Mesenchymal stem cell (in vitro differentiated cells and primary cell): ENCODE results near the gene TRPT1.
A peak's percentile ranks its signal among the peaks of the same experiment; 100 is the strongest.

Experiments used
- DNase-seq: peaks from one replicate; pipeline ENCODE4 v3.0.0-alpha.2; 2013
- H2AFZ ChIP-seq: one replicate; pipeline ENCODE4 v1.6.1; 2013; ENCODE audit warnings: low read depth, mild to moderate bottlenecking, control low read depth, inconsistent platforms, low read length, moderate library complexity
- H2AK5ac ChIP-seq: 2 replicates; pipeline ENCODE4 v1.6.1; 2013; ENCODE audit warnings: low read length, moderate library complexity, mild to moderate bottlenecking, inconsistent platforms; ENCODE audit not compliant: severe bottlenecking
- H2BK120ac ChIP-seq: one replicate; pipeline ENCODE4 v1.6.1; 2013; ENCODE audit warnings: low read depth, mild to moderate bottlenecking, inconsistent platforms, low read length, moderate library complexity
- H2BK12ac ChIP-seq, 2 experiments: one replicate each; pipeline ENCODE4 v1.6.1; 2013; ENCODE audit warnings: inconsistent platforms in 2 of 2, low read length in 2 of 2, mild to moderate bottlenecking in 2 of 2, moderate library complexity in 2 of 2, control low read depth in 1 of 2
- H2BK15ac ChIP-seq: one replicate; pipeline ENCODE4 v1.6.1; 2013; ENCODE audit warnings: mild to moderate bottlenecking, low read depth, inconsistent platforms; ENCODE audit not compliant: poor library complexity, severe bottlenecking
- H2BK5ac ChIP-seq: 2 replicates; pipeline ENCODE4 v1.6.1; 2013; ENCODE audit warnings: low read depth, mild to moderate bottlenecking, low read length, control low read depth, inconsistent platforms; ENCODE audit not compliant: poor library complexity, severe bottlenecking
- H3K14ac ChIP-seq, 2 experiments: one replicate each; pipeline ENCODE4 v1.6.1; 2013; ENCODE audit warnings: inconsistent platforms in 2 of 2, low read length in 2 of 2, control low read depth in 1 of 2, mild to moderate bottlenecking in 1 of 2, moderate library complexity in 1 of 2
- H3K18ac ChIP-seq, 2 experiments: one replicate each; pipeline ENCODE4 v1.6.1; 2013; ENCODE audit warnings: inconsistent platforms in 2 of 2, low read length in 2 of 2, control low read depth in 1 of 2, low read depth in 1 of 2, mild to moderate bottlenecking in 1 of 2
- H3K23ac ChIP-seq, 2 experiments: one replicate each; pipeline ENCODE4 v1.6.1; 2013; ENCODE audit warnings: inconsistent platforms in 2 of 2, low read length in 2 of 2, mild to moderate bottlenecking in 2 of 2, moderate library complexity in 2 of 2, control low read depth in 1 of 2
- H3K27ac ChIP-seq: 2 replicates; pipeline ENCODE4 v1.5.1; 2013; ENCODE audit warnings: mild to moderate bottlenecking, moderate library complexity, low read length, control low read depth, inconsistent platforms; ENCODE audit not compliant: poor library complexity, severe bottlenecking
- H3K27me3 ChIP-seq, 2 experiments: 2 replicates each; pipeline versions ENCODE4 v1.6.1 to v1.7.0; 2013; ENCODE audit warnings: low read length in 2 of 2, mild to moderate bottlenecking in 2 of 2, moderate library complexity in 2 of 2, control low read depth in 1 of 2, inconsistent platforms in 1 of 2; ENCODE audit not compliant: control insufficient read depth in 1 of 2, insufficient read depth in 1 of 2
- H3K36me3 ChIP-seq, 2 experiments: 2 replicates each; pipeline versions ENCODE4 v1.6.1 to v1.7.0; 2013; ENCODE audit warnings: low read length in 2 of 2, control low read depth in 1 of 2, inconsistent platforms in 1 of 2, low read depth in 1 of 2, mild to moderate bottlenecking in 1 of 2; ENCODE audit not compliant: insufficient read depth in 2 of 2, control insufficient read depth in 1 of 2
- H3K4ac ChIP-seq, 2 experiments: one replicate each; pipeline ENCODE4 v1.6.1; 2013; ENCODE audit warnings: inconsistent platforms in 2 of 2, low read length in 2 of 2, mild to moderate bottlenecking in 2 of 2, moderate library complexity in 2 of 2, control low read depth in 1 of 2, low read depth in 1 of 2
- H3K4me1 ChIP-seq: 2 replicates; pipeline ENCODE4 v1.6.1; 2013; ENCODE audit warnings: low read depth, low read length, control low read depth; ENCODE audit not compliant: control insufficient read depth, insufficient read depth
- H3K4me2 ChIP-seq: 2 replicates; pipeline ENCODE4 v1.6.1; 2013; ENCODE audit warnings: low read length, mild to moderate bottlenecking, inconsistent platforms; ENCODE audit not compliant: poor library complexity, severe bottlenecking
- H3K4me3 ChIP-seq, 2 experiments: 2 replicates each; pipeline versions ENCODE4 v1.5.1 to v1.7.0; 2013; ENCODE audit warnings: low read length in 2 of 2, mild to moderate bottlenecking in 2 of 2, control low read depth in 1 of 2, low read depth in 1 of 2; ENCODE audit not compliant: insufficient read depth in 1 of 2
- H3K79me1 ChIP-seq: replicated peaks from 2 replicates; pipeline ENCODE4 v1.6.1; 2013; ENCODE audit warnings: mild to moderate bottlenecking, control low read depth, low read length, inconsistent platforms; ENCODE audit not compliant: poor library complexity, severe bottlenecking
- H3K9ac ChIP-seq: 2 replicates; pipeline ENCODE4 v1.7.0; 2013; ENCODE audit warnings: mild to moderate bottlenecking, low read length, moderate library complexity
- H3K9me3 ChIP-seq: 2 replicates; pipeline ENCODE4 v1.7.0; 2013; ENCODE audit warnings: mild to moderate bottlenecking, low read length; ENCODE audit not compliant: control insufficient read depth
- H4K8ac ChIP-seq: one replicate; pipeline ENCODE4 v1.6.1; 2013; ENCODE audit warnings: inconsistent platforms, mild to moderate bottlenecking, low read length, moderate library complexity
- H4K91ac ChIP-seq: one replicate; pipeline ENCODE4 v1.6.1; 2013; ENCODE audit warnings: mild to moderate bottlenecking, low read length, inconsistent platforms
- WGBS: methylation state at CpG from one replicate; pipeline ENCODE4 v1.1.7; 2013; ENCODE audit warnings: mixed read lengths; 5-methylcytosine and 5-hydroxymethylcytosine counted together

The TRPT1 gene

DNA sequence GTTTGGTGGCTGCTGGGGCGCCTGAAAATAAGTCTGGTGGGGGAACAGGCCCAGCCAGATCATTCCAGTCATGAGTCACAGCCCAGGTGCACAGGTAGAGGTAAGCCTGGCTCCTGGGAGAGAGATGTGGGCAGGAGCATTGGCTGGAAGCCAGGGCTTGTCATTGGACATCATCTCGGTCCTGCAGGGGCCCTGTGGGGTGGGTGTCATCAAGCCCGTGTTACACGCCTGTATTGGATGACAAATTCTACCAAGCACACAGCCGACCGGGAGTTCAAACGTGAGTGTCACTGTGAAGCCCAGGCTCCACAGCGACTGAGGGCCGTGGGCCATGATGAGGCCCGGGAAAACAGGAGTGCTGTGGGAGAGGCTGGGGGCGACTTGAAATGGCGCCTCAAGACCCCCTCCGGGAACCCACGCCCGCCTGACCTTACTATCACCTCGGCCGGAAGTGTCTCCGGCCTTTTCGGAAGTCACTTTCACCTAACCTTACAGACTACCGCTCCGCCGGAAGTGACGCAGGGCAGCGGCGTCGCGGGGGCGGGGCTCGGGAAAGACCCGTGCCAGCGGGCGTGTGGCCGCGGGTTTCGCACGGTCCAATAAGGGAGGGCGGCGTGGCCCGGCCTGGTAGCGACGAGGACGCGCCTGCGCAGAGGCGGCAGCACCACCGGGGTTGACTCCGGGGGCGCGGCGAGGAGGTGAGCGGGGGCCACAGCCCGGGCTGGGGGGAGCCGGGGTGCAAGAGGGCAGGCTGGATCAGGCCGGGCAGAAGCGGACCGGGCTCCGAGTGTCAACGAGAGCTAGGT lies 14.7 kb upstream of the TRPT1 start, which contains the start of gene FKBP2:
Gene FKBP2, plus strand, starts transcription at position 661 of the 806 bp plus-strand sequence. CDS start 1,293 bp downstream, outside the sequence.
- Histone ChIP-seq H2BK120ac (peak within 1 kb of the TSS; percentile 87), H3K18ac (peak within 1 kb of the TSS; percentile 81 to 97), H3K79me1 (peaks cover 22% of the 10 kb centered on the region), H3K27me3 (no peaks in the 10 kb centered on the region), H2BK5ac (peak within 1 kb of the TSS; percentile 54), H2AK5ac (peak within 1 kb of the TSS; percentile 57), H3K4me2 (peak within 1 kb of the TSS; percentile 95), H3K9me3 (no peaks in the 10 kb centered on the region), H2BK12ac (peak within 1 kb of the TSS; percentile 69 to 79), H2BK15ac (peak within 1 kb of the TSS; percentile 99), H3K36me3 (peaks cover 47 to 58% of the 10 kb centered on the region in 2 experiments), H3K4ac (peak within 1 kb of the TSS; percentile 75 to 98), H3K4me1 (peaks cover 40% of the 10 kb centered on the region), H3K23ac (peak within 1 kb of the TSS in 1 of 2 experiments; percentile 10), H3K27ac (peak within 1 kb of the TSS; percentile 88), H4K91ac (peak within 1 kb of the TSS; percentile 83), H3K9ac (peak within 1 kb of the TSS; percentile 94), H4K8ac (peak within 1 kb of the TSS; percentile 93), H2AFZ (peak within 1 kb of the TSS; percentile 78), H3K14ac (peak within 1 kb of the TSS in 1 of 2 experiments; percentile 97), H3K4me3 (peak within 1 kb of the TSS; percentile 78 to 89)
- peak; percentile 97 for DNase-seq
- WGBS: 5% methylated on average over 48 of the region's 58 CpGs

DNA sequence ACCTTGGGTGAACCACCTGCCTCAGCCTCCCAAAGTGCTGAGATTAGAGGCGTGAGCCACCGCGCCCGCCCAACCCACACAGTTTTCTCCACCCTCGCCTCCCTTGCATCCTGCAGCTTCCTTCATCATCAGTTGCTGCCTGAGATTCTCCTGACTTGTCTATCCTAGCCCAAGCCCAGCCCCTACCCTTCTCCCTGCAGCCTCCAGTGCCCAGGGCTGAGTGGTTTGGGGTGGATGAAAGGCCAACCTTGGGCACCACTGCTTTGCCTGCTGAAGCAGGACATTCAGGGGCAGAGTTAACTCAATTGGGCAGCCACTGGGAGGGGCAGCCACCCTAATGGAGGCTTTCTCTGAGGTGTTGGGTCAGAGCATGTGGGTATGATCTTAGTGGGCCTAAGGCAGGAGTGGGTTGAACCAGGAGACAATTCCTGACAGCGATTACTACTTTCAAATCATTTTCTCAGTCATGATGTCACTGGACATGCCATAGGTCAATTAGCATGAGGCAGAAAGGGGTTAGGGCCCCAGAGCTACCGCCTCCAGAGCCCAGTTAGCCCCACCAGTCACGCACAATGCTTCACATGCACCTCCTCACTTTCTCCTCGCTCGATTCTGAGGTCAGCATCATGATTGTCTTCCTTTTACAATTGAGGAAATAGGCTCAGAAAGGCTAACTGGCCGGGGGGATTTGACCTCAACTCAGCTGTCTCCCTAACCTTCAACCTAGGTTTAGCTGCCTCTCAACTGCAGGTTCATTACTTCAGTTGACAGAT lies 13.9 kb upstream of the TRPT1 start:
- H3K4me1 ChIP-seq: peaks cover 40% of the 10 kb centered on the region
- peak overlapping the region; percentile 75 to 83 for H3K4ac ChIP-seq
- H3K23ac ChIP-seq: no peak overlapping the region
- peaks cover 30% of the 10 kb centered on the region for H3K79me1 ChIP-seq
- peak overlapping the region; percentile 9 for H3K27ac ChIP-seq
- H3K4me3 ChIP-seq: peak overlapping the region in 1 of 2 experiments; percentile 85
- peak overlapping the region; percentile 83 for H2BK15ac ChIP-seq
- H2BK120ac ChIP-seq: peak overlapping the region; percentile 87
- no peak overlapping the region for H3K14ac ChIP-seq
- H3K36me3 ChIP-seq: peaks cover 49 to 53% of the 10 kb centered on the region in 2 experiments
- DNase-seq: peak; percentile 16
- peak overlapping the region; percentile 57 for H2AK5ac ChIP-seq
- no peaks in the 10 kb centered on the region for H3K27me3 ChIP-seq
- peak overlapping the region in 1 of 2 experiments; percentile 81 for H3K18ac ChIP-seq
- H4K8ac ChIP-seq: peak overlapping the region; percentile 93
- peak overlapping the region; percentile 79 for H3K4me2 ChIP-seq
- 95% methylated on average over 11 of the region's 11 CpGs for WGBS
- no peaks in the 10 kb centered on the region for H3K9me3 ChIP-seq
- H4K91ac ChIP-seq: peak overlapping the region; percentile 83
- no peak overlapping the region for H2AFZ ChIP-seq
- H3K9ac ChIP-seq: peak overlapping the region; percentile 94
- H2BK12ac ChIP-seq: peak overlapping the region in 1 of 2 experiments; percentile 69
- no peak overlapping the region for H2BK5ac ChIP-seq

GRCh38 chr11:64238999-64239398 lies 13.0 kb upstream of the TRPT1 start:
- WGBS: 97% methylated on average over 5 of the region's 5 CpGs
- Histone ChIP-seq H3K27ac (no peak overlapping the region), H2BK15ac (no peak overlapping the region), H3K4me1 (peaks cover 36% of the 10 kb centered on the region), H3K4ac (no peak overlapping the region), H3K4me3 (no peak overlapping the region), H2BK12ac (no peak overlapping the region), H3K18ac (no peak overlapping the region), H4K91ac (no peak overlapping the region), H4K8ac (no peak overlapping the region), H2AFZ (no peak overlapping the region), H3K27me3 (no peaks in the 10 kb centered on the region), H2BK5ac (no peak overlapping the region), H2BK120ac (no peak overlapping the region), H3K23ac (no peak overlapping the region), H3K4me2 (no peak overlapping the region), H3K9ac (no peak overlapping the region), H2AK5ac (no peak overlapping the region), H3K9me3 (no peaks in the 10 kb centered on the region), H3K14ac (no peak overlapping the region), H3K36me3 (peaks cover 46 to 48% of the 10 kb centered on the region in 2 experiments), H3K79me1 (peaks cover 31% of the 10 kb centered on the region)
- DNase-seq: no peak

- Histone ChIP-seq H2BK5ac (no peak overlapping the region), H3K4ac (no peak overlapping the region), H3K27ac (no peak overlapping the region), H3K79me1 (peaks cover 38% of the 10 kb centered on the region), H3K9ac (no peak overlapping the region), H2BK12ac (no peak overlapping the region), H3K4me2 (no peak overlapping the region), H3K14ac (no peak overlapping the region), H3K9me3 (no peaks in the 10 kb centered on the region), H2BK120ac (no peak overlapping the region), H3K27me3 (no peaks in the 10 kb centered on the region), H3K23ac (no peak overlapping the region), H4K8ac (no peak overlapping the region), H3K36me3 (peaks cover 37 to 39% of the 10 kb centered on the region in 2 experiments), H3K4me3 (no peak overlapping the region), H2AK5ac (no peak overlapping the region), H2AFZ (no peak overlapping the region), H4K91ac (no peak overlapping the region), H3K4me1 (peaks cover 34% of the 10 kb centered on the region), H3K18ac (no peak overlapping the region), H2BK15ac (no peak overlapping the region)
- WGBS: 93% methylated on average over 9 of the region's 9 CpGs
- no peak for DNase-seq
Observed at GRCh38 chr11:64238076-64238475, 12.1 kb upstream of the TRPT1 start.
